ENCODE results near the gene S100A14.

Gene S100A14

GRCh38 chr1:153612755-153613331 lies 3.3 kb downstream of the S100A14 start, which contains the start of gene S100A16:
Gene S100A16 (minus strand): TSS chr1:153613137. CDS start chr1:153608151, 4,986 bp downstream.
- H3K9ac ChIP-seq (ENCODE audit: low read length) = no peak within 1 kb of the TSS
- no peaks in the 10 kb centered on the region for H3K27me3 ChIP-seq (replicated peaks; ENCODE audit: insufficient read depth, low read length)
- no peak within 1 kb of the TSS for H2AFZ ChIP-seq (ENCODE audit: low read length)
- no peaks in the 10 kb centered on the region for H3F3A ChIP-seq (ENCODE audit: insufficient read depth, low read length)
- no peaks in the 10 kb centered on the region for H3K9me2 ChIP-seq (replicated peaks; ENCODE audit: insufficient read depth, low read length)
- H3K4me3 ChIP-seq (ENCODE audit: low read length) = no peak within 1 kb of the TSS
- H3K9me3 ChIP-seq (replicated peaks; ENCODE audit: insufficient read depth, low read length) = no peaks in the 10 kb centered on the region
- no peak within 1 kb of the TSS for H3K27ac ChIP-seq (ENCODE audit: low read length)
- H3K4me1 ChIP-seq (ENCODE audit: low read length) = no peaks in the 10 kb centered on the region; the same call in 1 of the 2 replicates
- no peaks in the 10 kb centered on the region for H3K79me2 ChIP-seq (ENCODE audit: low read length)
- no peak for DNase-seq
- no peak for TF ChIP-seq EZH2 (optimal IDR thresholded peaks at IDR 0.05; ENCODE audit: low read depth, low read length)
- TF ChIP-seq EZH2phosphoT487 (IDR thresholded peaks at IDR 0.05; ENCODE audit: low read length) = no peak
- TF ChIP-seq CTCF (IDR thresholded peaks at IDR 0.05; ENCODE audit: low read length) = no peak
- no peak within 1 kb of the TSS for H3K4me2 ChIP-seq (ENCODE audit: low read depth, low read length)
- no peaks in the 10 kb centered on the region for H4K20me1 ChIP-seq (ENCODE audit: insufficient read depth, low read length)
- no peaks in the 10 kb centered on the region for H3K36me3 ChIP-seq (replicated peaks; ENCODE audit: insufficient read depth, low read length)

- no peak overlapping the region for H3K4me2 ChIP-seq (ENCODE audit: low read depth, low read length)
Measured at GRCh38 chr1:153612111-153612754, 3.9 kb downstream of the S100A14 start.

GRCh38 chr1:153611356-153611755 lies 4.8 kb downstream of the S100A14 start:
- no peaks in the 10 kb centered on the region for H3K9me3 ChIP-seq (replicated peaks; ENCODE audit: insufficient read depth, low read length)
- no peaks in the 10 kb centered on the region for H3K9me2 ChIP-seq (replicated peaks; ENCODE audit: insufficient read depth, low read length)
- no peak overlapping the region for H2AFZ ChIP-seq (ENCODE audit: low read length)
- no peak overlapping the region for H3K4me2 ChIP-seq (ENCODE audit: low read depth, low read length)
- TF ChIP-seq EZH2phosphoT487 (IDR thresholded peaks at IDR 0.05; ENCODE audit: low read length) (no peak), CTCF (IDR thresholded peaks at IDR 0.05; ENCODE audit: low read length) (no peak)
- no peak overlapping the region for H3K27ac ChIP-seq (ENCODE audit: low read length)
- H3K79me2 ChIP-seq (ENCODE audit: low read length) = no peaks in the 10 kb centered on the region
- no peak overlapping the region for H3K9ac ChIP-seq (ENCODE audit: low read length)
- no peaks in the 10 kb centered on the region for H3F3A ChIP-seq (ENCODE audit: insufficient read depth, low read length)
- DNase-seq = no peak
- H3K36me3 ChIP-seq (replicated peaks; ENCODE audit: insufficient read depth, low read length) = no peaks in the 10 kb centered on the region
- H4K20me1 ChIP-seq (ENCODE audit: insufficient read depth, low read length) = no peaks in the 10 kb centered on the region
- H3K27me3 ChIP-seq (replicated peaks; ENCODE audit: insufficient read depth, low read length) = no peaks in the 10 kb centered on the region
- no peaks in the 10 kb centered on the region for H3K4me1 ChIP-seq (ENCODE audit: low read length)
- no peak overlapping the region for H3K4me3 ChIP-seq (ENCODE audit: low read length)

More at GRCh38 chr1:153612111-153612754, 3.9 kb downstream of the S100A14 start:
- H4K20me1 ChIP-seq (ENCODE audit: insufficient read depth, low read length) = no peaks in the 10 kb centered on the region
- H3K27me3 ChIP-seq (replicated peaks; ENCODE audit: insufficient read depth, low read length) = no peaks in the 10 kb centered on the region
- DNase-seq = no peak
- no peaks in the 10 kb centered on the region for H3K9me3 ChIP-seq (replicated peaks; ENCODE audit: insufficient read depth, low read length)
- H3K9ac ChIP-seq (ENCODE audit: low read length) = no peak overlapping the region
- no peak overlapping the region for H3K27ac ChIP-seq (ENCODE audit: low read length)
- H3K4me3 ChIP-seq (ENCODE audit: low read length) = no peak overlapping the region
- no peak for TF ChIP-seq CTCF (IDR thresholded peaks at IDR 0.05; ENCODE audit: low read length)
- no peak for TF ChIP-seq EZH2phosphoT487 (IDR thresholded peaks at IDR 0.05; ENCODE audit: low read length)
- TF ChIP-seq EZH2 (optimal IDR thresholded peaks at IDR 0.05; ENCODE audit: low read depth, low read length) = no peak
- H2AFZ ChIP-seq (ENCODE audit: low read length) = no peak overlapping the region
- H3K4me1 ChIP-seq (ENCODE audit: low read length) = no peaks in the 10 kb centered on the region
- H3K9me2 ChIP-seq (replicated peaks; ENCODE audit: insufficient read depth, low read length) = no peaks in the 10 kb centered on the region
- H3K79me2 ChIP-seq (ENCODE audit: low read length) = no peaks in the 10 kb centered on the region
- no peaks in the 10 kb centered on the region for H3K36me3 ChIP-seq (replicated peaks; ENCODE audit: insufficient read depth, low read length)
- no peaks in the 10 kb centered on the region for H3F3A ChIP-seq (ENCODE audit: insufficient read depth, low read length)

Measured in MM.1S (cell line).